AG04450 (cell line): Measurements from ENCODE around the gene TMEM52. TPM values are rescaled to one million over a fixed set of nuclear protein-coding genes. Genes with fewer than 3 reads are reported as not detected.

Source experiments
- CTCF ChIA-PET: fragments of 300-600, 350-600 bp; formaldehyde crosslinking; extraction: SDS; loops from one replicate; lab custom pipeline; 2022; ENCODE audit warnings: antibody characterized with exemption, inconsistent platforms; lab: Charles Lee
- POLR2A ChIA-PET: fragments of 350-600 bp; formaldehyde crosslinking; extraction: SDS; loops from one replicate; lab custom pipeline; 2021; ENCODE audit warnings: antibody characterized with exemption, inconsistent platforms; lab: Yijun Ruan, JAX
- DNase-seq: peaks from one replicate; pipeline ENCODE4 v3.0.0-alpha.2; 2011; ENCODE audit warnings: low read depth, low spot score
- H3K27ac ChIP-seq: one replicate; pipeline ENCODE4 v1.5.1; 2012; ENCODE audit warnings: low read depth, low read length, control low read depth
- H3K27me3 ChIP-seq: one replicate; pipeline ENCODE4 v1.6.0; 2012; ENCODE audit warnings: low read length; ENCODE audit not compliant: control insufficient read depth, insufficient read depth
- H3K4me3 ChIP-seq: 2 replicates; pipeline ENCODE4 v1.5.1; 2011; ENCODE audit warnings: mild to moderate bottlenecking, low read depth, low read length, control low read depth
- H3K9me3 ChIP-seq: 2 replicates; pipeline ENCODE4 v1.5.1; 2012; ENCODE audit warnings: low read length; ENCODE audit not compliant: control insufficient read depth, insufficient read depth
- CTCF ChIP-seq: IDR thresholded peaks from 2 replicates; pipeline ENCODE4 v1.5.1; 2011; ENCODE audit warnings: low read depth, low read length, control low read depth, inconsistent platforms
- polyA plus RNA-seq: library from polyadenylated mRNA; depleted of rRNA; stranded (reverse); fragments of >200 nt; gene quantifications from 2 replicates; pipeline ENCODE4 v1.2.3, GENCODE V29; 2011

TMEM52 gene
- polyA plus RNA-seq, 1 experiment = 0.30 TPM

GRCh38 chr1:1956586-1957532 lies 37.8 kb upstream of the TMEM52 start:
- Histone ChIP-seq H3K27ac (no peak overlapping the region), H3K9me3 (peaks cover 5% of the 10 kb centered on the region; the same call in 1 of the 2 replicates), H3K4me3 (no peak overlapping the region), H3K27me3 (peaks cover 28% of the 10 kb centered on the region)
- ChIA-PET POLR2A (interaction anchor here (0.6 kb wide), 1 partner anchor 219 kb away, joined by 3 read pairs; no protein-coding TSS in a partner anchor), CTCF (interaction anchor here (0.8 kb wide), 1 partner anchor 88 kb away, joined by 5 read pairs; no protein-coding TSS in a partner anchor)
- no peak for DNase-seq
- no peak for TF ChIP-seq CTCF

GRCh38 chr1:1956101-1956500 lies 37.0 kb upstream of the TMEM52 start:
- no peak for TF ChIP-seq CTCF
- Histone ChIP-seq H3K27ac (no peak overlapping the region), H3K4me3 (no peak overlapping the region), H3K9me3 (peaks cover 5% of the 10 kb centered on the region), H3K27me3 (peaks cover 28% of the 10 kb centered on the region)
- no peak for DNase-seq
- ChIA-PET CTCF (interaction anchor here (0.8 kb wide), 2 partner anchors 88 to 91 kb away, joined by 3 to 5 read pairs; no protein-coding TSS in a partner anchor), POLR2A (no interaction called here)

- no peak for DNase-seq
- CTCF ChIA-PET = interaction anchor here (0.8 to 1.1 kb wide), 2 partner anchors 89 to 91 kb away, joined by 3 to 4 read pairs; no protein-coding TSS in a partner anchor
- peaks cover 5% of the 10 kb centered on the region for H3K9me3 ChIP-seq
- POLR2A ChIA-PET = no interaction called here
- H3K4me3 ChIP-seq = no peak overlapping the region
- no peak overlapping the region for H3K27ac ChIP-seq
- H3K27me3 ChIP-seq = peaks cover 24% of the 10 kb centered on the region
- no peak for TF ChIP-seq CTCF
These were observed 36.6 kb upstream of the TMEM52 start for GRCh38 chr1:1955621-1956094.

- CTCF ChIA-PET = interaction anchor here (0.8 to 1.1 kb wide), 2 partner anchors 90 to 92 kb away, joined by 3 to 4 read pairs; no protein-coding TSS in a partner anchor
- peaks cover 17% of the 10 kb centered on the region for H3K27me3 ChIP-seq
- DNase-seq = no peak
These were observed 35.9 kb upstream of the TMEM52 start for GRCh38 chr1:1954831-1955441.

More at GRCh38 chr1:1954831-1955441, 35.9 kb upstream of the TMEM52 start:
- POLR2A ChIA-PET = no interaction called here
- TF ChIP-seq CTCF = peak; percentile 30; the same call in 1 of the 2 replicates
- Histone ChIP-seq H3K27ac (no peak overlapping the region), H3K4me3 (no peak overlapping the region), H3K9me3 (peaks cover 5% of the 10 kb centered on the region)
